GM04504 (cell line): ENCODE measurements around the gene IFT88.
"Not testable (repeated sequence)": the region's sequence is repeated elsewhere in the genome, so short reads cannot be mapped to it uniquely, and the experiment has no call there.

Experiments
- DNase-seq: peaks from one replicate; pipeline ENCODE4 v3.0.0-alpha.2; 2012; ENCODE audit warnings: low read depth

The IFT88 gene

GRCh38 chr13:20633802-20634201 lies 66.8 kb downstream of the IFT88 start:
- DNase-seq = no peak

DNA sequence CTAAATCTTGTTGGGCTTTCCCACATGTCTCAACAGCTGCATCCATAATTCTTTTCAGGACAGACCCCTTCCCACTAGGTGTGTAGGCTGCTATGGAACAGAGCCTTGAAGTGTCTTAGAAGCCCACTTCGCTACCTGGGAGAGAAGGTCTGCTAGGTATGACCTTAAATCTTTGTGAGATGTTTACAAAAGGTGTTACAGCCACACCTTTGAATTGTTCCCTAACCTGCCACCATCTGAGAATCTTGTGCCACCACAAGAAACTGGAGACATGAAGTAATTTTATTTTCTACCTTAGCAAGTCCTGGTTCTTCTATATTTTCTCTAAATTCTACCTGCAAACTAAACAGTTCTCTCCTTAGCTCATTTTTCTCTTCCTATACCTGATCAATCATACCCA lies 69.1 kb downstream of the IFT88 start:
- no peak for DNase-seq

DNA sequence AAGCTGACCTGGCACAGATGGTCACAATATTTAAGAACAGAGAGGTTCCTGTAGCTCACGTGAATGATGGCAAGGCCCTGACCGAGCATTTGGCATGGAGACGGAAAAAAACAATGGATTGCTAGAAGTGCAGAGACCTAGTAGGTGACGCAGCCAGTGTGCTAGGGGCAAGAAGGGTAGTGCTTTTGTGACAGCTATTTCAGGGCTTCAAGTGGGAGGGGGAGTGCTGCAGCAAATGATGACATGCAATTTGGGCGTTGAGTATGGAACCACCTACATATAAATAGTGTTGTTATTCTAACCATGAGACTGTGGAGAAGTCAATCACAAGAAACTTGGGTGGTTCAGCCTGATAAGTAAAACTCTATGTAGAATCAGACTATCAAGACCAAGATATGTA lies 70.9 kb downstream of the IFT88 start:
- no peak for DNase-seq

GRCh38 chr13:20647758-20648157 lies 80.8 kb downstream of the IFT88 start:
- no peak for DNase-seq

DNA sequence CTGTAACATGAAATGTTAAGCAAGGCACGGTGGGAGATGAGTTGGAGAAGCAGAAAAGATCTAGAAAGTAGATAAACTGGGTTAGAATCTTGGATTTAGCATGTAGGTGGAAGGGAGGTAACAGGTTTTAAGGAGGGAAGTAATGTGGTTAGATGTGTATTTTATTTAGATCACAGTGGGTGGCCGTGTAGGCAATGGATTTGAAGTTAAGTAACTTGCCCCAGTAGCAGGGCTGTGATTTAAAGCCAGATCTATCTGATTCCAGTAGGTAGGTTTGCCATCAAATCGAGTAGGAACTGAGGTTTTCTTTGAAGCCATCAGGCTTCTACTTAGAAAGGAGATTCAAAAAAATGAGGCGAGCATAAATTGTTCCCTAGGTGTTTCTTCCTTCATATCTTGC lies 86.0 kb downstream of the IFT88 start:
- DNase-seq = no peak

DNA sequence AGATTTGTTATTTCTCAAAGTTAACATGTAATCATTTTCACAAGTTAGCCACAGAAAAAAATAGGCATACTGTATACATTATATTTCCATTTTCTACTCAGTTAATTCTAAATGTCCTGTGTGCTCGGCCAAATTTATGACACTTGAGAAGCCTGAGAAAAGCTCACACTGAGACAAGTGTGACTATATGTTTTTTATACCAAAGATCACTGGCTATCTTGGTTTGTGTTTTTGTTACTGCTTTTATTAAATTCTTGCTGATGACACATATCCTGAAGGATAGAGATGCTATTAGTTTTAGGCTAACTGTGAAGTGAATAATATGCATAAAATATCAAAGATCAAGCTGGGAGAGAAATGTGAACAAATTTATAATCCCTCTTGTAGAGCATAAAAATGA lies 87.2 kb downstream of the IFT88 start:
- DNase-seq = no peak

DNA sequence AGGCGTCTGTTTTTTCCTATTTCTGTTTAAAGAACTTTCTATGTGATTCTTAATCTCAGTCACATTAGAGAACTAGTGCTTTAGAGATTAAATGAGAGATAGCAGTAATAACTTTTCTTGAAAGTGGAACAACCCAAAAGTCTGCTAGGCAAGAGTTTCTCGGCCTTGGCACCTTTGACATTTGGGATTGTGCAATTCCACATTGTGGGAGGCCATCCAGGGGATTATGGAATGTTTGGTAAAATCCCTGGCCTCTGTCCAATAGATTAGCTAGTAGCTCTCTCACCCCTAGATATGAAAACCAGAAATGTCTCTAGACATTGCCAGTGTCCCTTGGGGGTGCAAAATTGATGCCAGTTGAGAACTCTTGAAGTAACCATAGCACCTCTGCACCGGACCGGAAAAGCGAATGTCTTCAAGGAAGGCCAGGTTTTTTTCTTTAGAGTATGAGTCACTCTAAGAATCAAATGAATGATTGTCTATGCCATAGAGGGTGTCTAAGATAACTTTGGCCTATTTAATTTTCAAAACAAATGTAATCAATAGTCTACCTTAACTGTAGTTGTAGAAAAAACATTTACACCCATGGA lies 91.6 kb downstream of the IFT88 start:
- DNase-seq = no peak

DNA sequence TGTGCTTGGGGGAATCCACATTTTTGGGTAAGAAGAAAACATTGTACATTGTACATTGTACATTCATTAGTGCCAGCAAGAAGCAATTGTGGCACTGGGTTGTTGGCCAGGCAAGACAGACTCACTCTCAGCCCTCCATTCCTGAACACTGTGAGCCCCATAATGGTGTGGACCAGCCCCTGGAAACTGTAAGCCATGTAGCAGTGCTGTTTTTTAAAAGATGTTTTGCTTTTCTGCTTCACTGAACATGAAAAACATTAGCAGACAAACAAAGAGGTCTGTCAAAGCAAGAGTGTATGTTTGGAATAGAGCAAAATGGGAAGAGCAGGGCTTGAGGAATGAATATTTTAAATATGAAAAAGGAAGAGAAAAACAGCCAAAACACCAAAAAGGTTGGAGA lies 97.4 kb downstream of the IFT88 start:
- no peak for DNase-seq

- no peak for DNase-seq
These were observed 100.0 kb downstream of the IFT88 start for GRCh38 chr13:20666948-20667347.

GRCh38 chr13:20667857-20668437 lies 101.0 kb downstream of the IFT88 start:
- no peak for DNase-seq

- no peak for DNase-seq
These were observed 102.2 kb downstream of the IFT88 start for GRCh38 chr13:20669162-20669561.

DNA sequence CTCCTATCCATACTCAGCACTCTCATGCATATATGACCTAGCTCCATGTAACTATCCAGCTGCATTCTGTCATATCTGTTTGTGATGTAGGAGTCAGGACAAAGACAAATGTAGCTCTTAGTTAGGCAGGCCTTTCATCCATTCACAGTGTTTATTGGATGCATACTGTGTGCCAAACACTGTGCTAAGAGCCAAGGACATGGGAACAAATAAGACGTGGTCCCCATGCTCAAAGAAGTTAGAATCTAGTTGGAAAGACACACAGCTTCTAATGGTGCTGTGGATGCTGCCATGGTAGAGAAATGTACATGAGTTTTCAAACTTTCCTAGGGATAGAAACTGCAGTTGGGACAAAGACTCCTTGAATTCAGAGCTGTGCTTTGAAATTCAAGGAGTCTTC lies 104.8 kb downstream of the IFT88 start:
- DNase-seq = no peak

GRCh38 chr13:20672772-20673171 lies 105.8 kb downstream of the IFT88 start:
- no peak for DNase-seq

DNA sequence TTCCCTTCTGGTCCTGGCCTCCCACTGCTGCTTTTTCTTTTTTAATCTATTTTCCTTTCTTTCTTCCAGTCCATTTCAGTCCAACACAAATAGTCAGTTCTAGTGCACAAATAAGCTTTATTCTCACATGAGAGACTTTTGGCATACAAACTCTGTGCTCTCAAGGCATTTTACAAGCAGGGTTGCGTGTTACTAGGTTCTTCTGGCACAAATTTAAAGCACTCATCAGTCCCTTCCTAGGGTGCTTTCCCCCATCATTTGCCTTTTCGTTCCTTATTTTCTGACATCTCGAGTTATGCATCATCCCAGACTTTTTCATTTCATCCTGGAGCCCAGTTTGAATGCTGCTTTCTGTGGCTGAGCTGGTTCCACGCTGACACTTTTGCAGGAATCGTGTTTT lies 106.8 kb downstream of the IFT88 start:
- no peak for DNase-seq

DNA sequence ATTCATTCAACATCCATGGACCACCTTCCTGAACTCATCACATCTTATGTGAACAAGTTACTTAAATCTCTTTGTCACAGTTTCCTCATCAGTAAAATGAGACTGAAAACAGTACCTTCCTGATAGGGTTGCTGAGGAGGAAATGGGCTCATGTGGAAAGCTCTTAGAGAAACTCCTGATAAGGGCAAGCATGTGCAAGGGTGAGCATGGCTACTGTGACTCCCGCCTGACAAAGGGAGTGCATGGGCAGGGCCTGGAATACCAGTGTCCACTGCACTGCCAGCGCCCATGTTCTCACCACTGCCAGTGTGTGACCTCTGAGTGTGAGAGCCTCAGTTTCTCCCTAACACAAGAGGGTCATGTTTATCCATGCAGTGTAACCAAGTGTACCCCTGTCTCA lies 109.3 kb downstream of the IFT88 start:
- no peak for DNase-seq

DNA sequence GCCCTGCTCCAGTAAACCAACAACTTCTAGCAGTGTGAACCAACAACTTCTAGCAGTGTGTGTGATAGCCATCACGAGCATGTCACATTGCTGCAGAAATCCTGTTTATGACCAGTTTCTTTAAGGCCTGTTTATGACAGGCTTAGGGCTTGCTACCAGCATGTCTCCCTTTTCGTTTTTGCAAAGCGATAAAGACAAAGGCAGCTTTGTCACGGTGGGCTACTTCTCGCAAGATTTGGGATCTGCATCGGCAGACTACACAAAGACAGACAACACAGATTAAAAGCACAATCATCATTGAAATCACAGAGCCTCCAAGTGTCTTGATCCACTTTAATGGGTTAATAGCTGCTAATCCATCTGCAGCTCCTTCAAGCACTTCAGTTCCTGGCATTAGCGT lies 111.6 kb downstream of the IFT88 start:
- DNase-seq = not testable (repeated sequence)

- DNase-seq = no peak
These were observed 112.9 kb downstream of the IFT88 start for GRCh38 chr13:20679879-20680278.

- no peak for DNase-seq
These were observed 113.6 kb downstream of the IFT88 start for GRCh38 chr13:20680416-20681080.

DNA sequence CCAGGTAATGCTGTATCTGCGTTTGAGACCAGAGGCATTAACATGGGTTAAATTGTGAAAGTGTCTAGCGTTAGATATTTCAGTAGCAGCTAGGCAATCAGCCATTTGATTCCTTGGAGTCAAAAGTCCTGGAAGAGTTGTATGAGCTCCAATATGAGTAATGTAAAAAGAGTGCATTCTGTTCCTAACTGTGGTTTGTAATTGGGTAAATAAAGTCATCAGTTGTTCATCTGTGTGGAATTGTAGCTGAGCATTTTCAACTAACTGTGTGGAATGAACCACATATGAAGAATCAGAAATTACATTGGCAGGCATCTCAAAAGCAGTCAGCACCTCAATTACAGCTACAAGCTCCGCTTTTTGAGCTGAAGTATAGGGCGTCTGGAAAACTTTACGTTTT lies 114.5 kb downstream of the IFT88 start:
- peak; percentile 48 for DNase-seq

- DNase-seq = no peak
These were observed 115.1 kb downstream of the IFT88 start for GRCh38 chr13:20682061-20682460.

DNA sequence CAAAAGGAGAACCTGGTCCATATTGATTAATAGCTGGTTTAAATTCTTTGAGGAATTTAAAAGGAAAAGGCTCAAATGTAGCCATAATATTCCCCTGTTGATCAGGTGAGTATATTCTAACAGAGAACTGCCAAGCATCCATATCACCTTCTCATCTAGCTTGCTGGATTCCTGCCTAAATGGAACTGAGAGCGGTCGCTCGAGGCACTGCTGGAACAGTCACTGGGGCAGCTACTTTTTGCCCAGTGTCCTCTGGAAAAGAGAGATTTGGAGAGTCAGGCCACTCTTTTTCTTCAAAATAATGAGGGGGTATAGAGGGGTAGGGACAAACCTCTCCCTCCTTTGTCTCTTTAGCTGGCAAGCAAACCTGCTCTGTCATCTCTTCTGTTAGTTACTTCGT lies 117.1 kb downstream of the IFT88 start:
- DNase-seq = no peak

GRCh38 chr13:20684546-20684945 lies 117.6 kb downstream of the IFT88 start:
- no peak for DNase-seq

DNA sequence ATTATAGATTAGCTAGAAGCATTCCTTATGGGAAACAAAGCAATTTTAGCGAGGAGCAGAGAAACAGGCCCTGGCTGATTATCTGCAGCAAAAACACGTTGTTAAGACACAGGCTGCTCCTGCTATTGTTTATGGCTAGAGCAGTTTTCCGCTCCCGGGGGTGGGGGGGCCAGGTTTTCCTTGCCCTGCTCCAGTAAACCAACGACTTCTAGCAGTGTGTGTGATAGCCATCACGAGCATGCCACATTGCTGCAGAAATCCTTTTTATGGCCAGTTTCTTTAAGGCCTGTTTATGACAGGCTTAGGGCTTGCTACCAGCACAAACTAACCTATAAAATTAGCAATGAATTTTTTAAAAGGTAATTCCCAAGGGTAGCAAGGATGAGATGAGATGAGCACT lies 118.1 kb downstream of the IFT88 start:
- DNase-seq = no peak

DNA sequence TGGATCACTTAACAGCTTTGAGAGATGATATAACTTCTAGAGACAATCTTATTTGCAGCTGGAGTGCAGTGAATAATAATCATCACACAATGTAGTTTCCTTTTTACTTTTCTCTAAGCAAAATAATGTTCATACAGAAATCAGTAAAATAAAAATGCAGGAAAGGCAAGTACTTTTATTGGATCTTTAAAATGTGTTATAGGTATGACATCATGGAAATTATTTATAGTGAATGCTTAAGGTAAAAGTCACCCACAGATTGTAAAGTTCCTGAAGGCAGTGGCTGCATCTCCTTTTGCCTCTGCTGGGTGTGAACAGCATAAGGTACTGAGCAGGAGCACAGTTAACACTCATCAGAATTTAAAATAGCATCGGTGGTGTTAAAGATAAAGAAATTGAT lies 119.2 kb downstream of the IFT88 start:
- no peak for DNase-seq
